Activated CD8-positive, alpha-beta memory T cell treated with anti-CD3 and anti-CD28 coated beads for 48 hours (primary cell): Measurements from ENCODE around the gene ICOS.

Source experiments
- DNase-seq, 3 experiments: peaks; one replicate each; pipeline ENCODE4 v3.0.0-alpha.2; 2020; ENCODE audit warnings: low read depth in 2 of 3, low spot score in 2 of 3

ICOS gene

GRCh38 chr2:204005940-204006721 is 69.6 kb downstream of the ICOS start:
- no peak for DNase-seq

- DNase-seq: no peak
Observed at GRCh38 chr2:204008352-204008751, 71.8 kb downstream of the ICOS start.

GRCh38 chr2:204010628-204011560 is 74.3 kb downstream of the ICOS start:
- DNase-seq: no peak
